AG09319 (cell line): Measurements from ENCODE around the gene CYP27B1.
A peak's percentile ranks its signal among the peaks of the same experiment; 100 is the strongest.

Experiments
- DNase-seq: peaks from one replicate; pipeline ENCODE4 v3.0.0-alpha.2; 2010; ENCODE audit warnings: low read depth; ENCODE audit errors: extremely low read depth
- TF ChIP-seq, protein P1 (sequence below): IDR thresholded peaks from 2 replicates; pipeline ENCODE4 v1.5.1; 2011; ENCODE audit warnings: low read depth, mild to moderate bottlenecking, inconsistent platforms, low read length, moderate library complexity

The CYP27B1 gene

GRCh38 chr12:57759360-57759980 lies 7.4 kb downstream of the CYP27B1 start:
- no peak for DNase-seq
- TF ChIP-seq, protein P1, sequence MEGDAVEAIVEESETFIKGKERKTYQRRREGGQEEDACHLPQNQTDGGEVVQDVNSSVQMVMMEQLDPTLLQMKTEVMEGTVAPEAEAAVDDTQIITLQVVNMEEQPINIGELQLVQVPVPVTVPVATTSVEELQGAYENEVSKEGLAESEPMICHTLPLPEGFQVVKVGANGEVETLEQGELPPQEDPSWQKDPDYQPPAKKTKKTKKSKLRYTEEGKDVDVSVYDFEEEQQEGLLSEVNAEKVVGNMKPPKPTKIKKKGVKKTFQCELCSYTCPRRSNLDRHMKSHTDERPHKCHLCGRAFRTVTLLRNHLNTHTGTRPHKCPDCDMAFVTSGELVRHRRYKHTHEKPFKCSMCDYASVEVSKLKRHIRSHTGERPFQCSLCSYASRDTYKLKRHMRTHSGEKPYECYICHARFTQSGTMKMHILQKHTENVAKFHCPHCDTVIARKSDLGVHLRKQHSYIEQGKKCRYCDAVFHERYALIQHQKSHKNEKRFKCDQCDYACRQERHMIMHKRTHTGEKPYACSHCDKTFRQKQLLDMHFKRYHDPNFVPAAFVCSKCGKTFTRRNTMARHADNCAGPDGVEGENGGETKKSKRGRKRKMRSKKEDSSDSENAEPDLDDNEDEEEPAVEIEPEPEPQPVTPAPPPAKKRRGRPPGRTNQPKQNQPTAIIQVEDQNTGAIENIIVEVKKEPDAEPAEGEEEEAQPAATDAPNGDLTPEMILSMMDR = peak; percentile 26

GRCh38 chr12:57758552-57759359 lies 8.1 kb downstream of the CYP27B1 start:
- TF ChIP-seq, protein P1 = no peak
- no peak for DNase-seq

DNA sequence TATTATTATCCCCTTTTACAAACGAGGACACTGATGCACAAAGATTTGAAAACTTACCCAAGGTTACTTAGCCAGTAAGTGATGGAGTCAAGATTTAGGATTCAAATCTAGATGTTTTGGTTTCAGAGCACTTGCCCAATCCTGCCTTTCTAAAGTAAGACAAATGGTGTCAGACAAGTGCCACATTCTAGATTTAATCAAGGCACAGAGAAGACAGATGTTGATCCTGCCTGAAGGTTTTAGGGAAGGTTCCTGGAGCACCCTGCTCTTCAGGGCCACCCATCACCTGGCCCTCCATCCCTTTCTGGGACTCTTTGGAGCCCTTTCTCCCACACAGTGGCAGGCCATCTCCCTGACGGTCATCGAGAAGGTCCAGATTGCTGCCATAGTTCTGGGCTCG lies 9.1 kb downstream of the CYP27B1 start:
- DNase-seq = no peak
- TF ChIP-seq, protein P1 = no peak

- TF ChIP-seq, protein P1 = peak; percentile 40
- DNase-seq = no peak
Measured at GRCh38 chr12:57756406-57757341, 10.2 kb downstream of the CYP27B1 start.

- DNase-seq = no peak
- TF ChIP-seq, protein P1 = no peak
Measured at GRCh38 chr12:57755454-57756372, 11.2 kb downstream of the CYP27B1 start.

DNA sequence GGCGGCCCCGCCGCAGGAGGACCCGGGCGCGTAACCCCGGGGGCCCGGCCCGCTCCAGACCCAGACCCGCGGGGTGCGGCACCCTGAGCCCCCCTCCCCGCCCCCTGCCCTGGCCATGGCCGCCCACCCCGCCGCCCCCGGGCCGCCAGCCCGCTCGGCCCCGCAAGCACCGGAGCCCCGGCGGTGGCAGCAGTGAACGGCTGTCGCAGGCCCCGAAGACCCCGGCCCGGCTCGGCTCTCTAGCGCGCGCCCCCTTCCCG lies 11.8 kb downstream of the CYP27B1 start:
- TF ChIP-seq, protein P1 = no peak
- no peak for DNase-seq
